HUES64 (cell line): ENCODE measurements around the gene MAP3K6.

Experiments used
- H3K27ac ChIP-seq: 2 replicates; pipeline ENCODE4 v1.7.0; 2013; ENCODE audit warnings: low read depth, low read length, inconsistent platforms
- H3K27me3 ChIP-seq: 2 replicates; pipeline ENCODE4 v1.6.1; 2013; ENCODE audit warnings: mild to moderate bottlenecking, low read length; ENCODE audit not compliant: insufficient read depth
- H3K36me3 ChIP-seq: 2 replicates; pipeline ENCODE4 v1.6.1; 2013; ENCODE audit warnings: mild to moderate bottlenecking, low read length; ENCODE audit not compliant: insufficient read depth
- H3K4me1 ChIP-seq: 2 replicates; pipeline ENCODE4 v1.6.1; 2013; ENCODE audit warnings: mild to moderate bottlenecking, low read length, moderate library complexity; ENCODE audit not compliant: insufficient read depth
- H3K4me3 ChIP-seq: 2 replicates; pipeline ENCODE4 v1.5.1; 2013; ENCODE audit warnings: mild to moderate bottlenecking, low read length, moderate library complexity
- H3K9ac ChIP-seq: 2 replicates; pipeline ENCODE4 v1.6.1; 2013; ENCODE audit warnings: mild to moderate bottlenecking, low read depth, low read length
- H3K9me3 ChIP-seq: 2 replicates; pipeline ENCODE4 v1.6.1; 2013; ENCODE audit warnings: low read depth, low read length; ENCODE audit not compliant: insufficient read depth
- WGBS: fragments of 150-250, 120-280 bp; methylation state at CpG from one replicate; pipeline ENCODE4 v1.1.7; 2013; ENCODE audit warnings: missing lambda C conversion rate; 5-methylcytosine and 5-hydroxymethylcytosine counted together

The MAP3K6 gene

DNA sequence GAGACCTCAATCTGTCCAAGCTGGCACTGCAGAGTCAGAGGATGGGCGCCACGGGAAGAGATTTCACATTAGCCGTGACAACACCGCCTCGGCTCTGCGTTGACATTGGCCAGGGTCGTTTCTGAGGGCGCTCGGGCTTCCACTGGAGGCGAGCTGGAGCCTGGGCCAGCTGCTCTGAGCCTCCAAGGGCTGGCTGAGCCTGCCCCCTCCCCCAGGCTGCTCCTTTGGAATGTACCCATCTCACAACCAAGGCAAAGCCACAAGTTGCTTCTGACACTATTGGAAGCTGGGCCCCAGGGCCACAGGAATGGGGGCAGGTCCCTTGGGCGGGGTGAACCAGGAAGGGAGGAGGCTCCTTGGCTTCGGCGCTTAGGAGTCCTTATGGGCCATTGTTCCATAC is 38.3 kb upstream of the MAP3K6 start:
- Histone ChIP-seq H3K4me1 (peaks cover 36% of the 10 kb centered on the region), H3K36me3 (peaks cover 29% of the 10 kb centered on the region), H3K4me3 (no peak overlapping the region), H3K9me3 (no peaks in the 10 kb centered on the region), H3K27ac (peak overlapping the region; percentile 69), H3K9ac (no peak overlapping the region), H3K27me3 (no peaks in the 10 kb centered on the region)
- WGBS, result 33% methylated on average over 13 of the region's 13 CpGs

DNA sequence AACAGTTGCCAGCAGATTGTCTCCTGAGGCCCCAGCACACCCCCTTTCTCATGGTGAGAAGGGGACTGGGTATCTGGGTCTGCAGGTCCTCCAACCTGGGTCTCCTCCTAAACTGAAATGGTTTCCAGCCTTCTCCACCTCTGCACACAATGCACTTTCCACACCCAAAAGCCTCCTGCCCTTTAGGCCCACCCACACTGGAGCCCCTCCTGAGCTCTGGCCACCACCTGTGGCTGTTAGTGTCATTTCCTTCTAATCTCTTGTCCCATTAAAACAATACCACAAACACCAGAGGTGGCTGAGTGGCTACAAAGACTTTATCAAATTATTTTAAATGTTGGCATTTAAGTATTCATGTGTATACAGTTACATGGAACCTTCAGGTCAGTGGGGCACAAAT is 37.2 kb upstream of the MAP3K6 start:
- Histone ChIP-seq H3K9ac (no peak overlapping the region), H3K9me3 (no peaks in the 10 kb centered on the region), H3K4me1 (peaks cover 39% of the 10 kb centered on the region), H3K27ac (peak overlapping the region; percentile 67), H3K36me3 (peaks cover 21% of the 10 kb centered on the region), H3K27me3 (no peaks in the 10 kb centered on the region), H3K4me3 (no peak overlapping the region)

DNA sequence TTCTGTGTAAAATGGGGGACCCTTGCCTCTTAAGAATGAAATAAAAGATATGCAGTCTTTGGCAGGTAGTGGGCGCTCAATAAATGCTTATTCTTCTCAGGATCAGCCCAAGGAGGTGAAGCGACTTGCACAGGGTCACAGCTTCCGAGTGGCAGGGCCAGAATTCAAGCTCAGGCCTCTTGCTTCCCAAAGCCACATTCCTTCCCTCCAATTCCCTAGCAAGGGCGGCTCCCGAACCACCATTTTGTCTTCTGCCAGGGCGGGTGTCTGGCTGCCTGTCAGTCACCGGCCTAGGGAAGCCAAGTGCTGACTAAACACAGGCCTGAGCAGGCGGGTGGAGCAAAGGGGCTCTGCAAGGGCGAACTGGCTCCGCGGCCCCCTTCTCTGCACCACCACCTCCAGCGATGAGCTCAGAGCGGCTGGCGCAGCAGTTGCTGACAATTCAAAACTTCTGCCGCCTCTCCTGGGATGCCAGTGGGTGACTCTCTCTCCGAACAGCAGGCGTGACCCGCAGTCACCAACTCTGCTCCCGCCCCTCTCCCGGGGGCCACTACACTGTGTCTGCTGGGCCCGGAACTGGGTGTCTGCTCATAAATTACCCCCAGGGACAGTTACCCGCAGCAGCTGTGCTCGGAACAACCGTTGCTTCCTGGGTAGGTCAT is 36.4 kb upstream of the MAP3K6 start:
- peaks cover 44% of the 10 kb centered on the region for H3K4me1 ChIP-seq
- H3K27me3 ChIP-seq, result no peaks in the 10 kb centered on the region
- peaks cover 14% of the 10 kb centered on the region for H3K36me3 ChIP-seq
- 72% methylated on average over 24 of the region's 24 CpGs for WGBS
- H3K9ac ChIP-seq, result no peak overlapping the region
- peak overlapping the region; percentile 67 for H3K27ac ChIP-seq
- H3K4me3 ChIP-seq, result no peak overlapping the region
- no peaks in the 10 kb centered on the region for H3K9me3 ChIP-seq

DNA sequence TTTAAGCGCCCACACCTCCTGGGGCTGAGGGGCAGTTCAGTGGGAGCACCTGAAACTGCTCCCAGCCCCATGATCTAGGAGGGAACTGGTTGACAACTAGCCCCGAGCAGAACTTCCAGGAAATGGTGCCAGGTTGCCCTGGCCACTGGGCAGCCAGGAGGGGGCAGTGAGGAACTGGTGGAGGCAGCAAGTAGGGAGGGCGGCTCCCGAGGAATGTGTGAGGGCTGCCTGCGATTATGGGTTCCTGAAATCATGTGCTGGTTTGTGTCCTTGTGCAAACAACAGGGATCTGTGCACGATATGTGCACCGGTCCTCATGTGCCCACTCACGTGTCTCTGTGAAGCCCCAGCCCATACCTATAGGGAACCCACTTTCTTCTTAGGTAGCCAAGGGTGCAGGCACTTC is 35.6 kb upstream of the MAP3K6 start:
- H3K27me3 ChIP-seq, result no peaks in the 10 kb centered on the region
- peak overlapping the region; percentile 8; the same call in 1 of the 2 replicates for H3K27ac ChIP-seq
- H3K9ac ChIP-seq, result no peak overlapping the region
- peaks cover 49% of the 10 kb centered on the region for H3K4me1 ChIP-seq
- H3K9me3 ChIP-seq, result no peaks in the 10 kb centered on the region
- H3K36me3 ChIP-seq, result peaks cover 6% of the 10 kb centered on the region; the same call in 1 of the 2 replicates
- 78% methylated on average over 8 of the region's 8 CpGs for WGBS
- H3K4me3 ChIP-seq, result no peak overlapping the region

DNA sequence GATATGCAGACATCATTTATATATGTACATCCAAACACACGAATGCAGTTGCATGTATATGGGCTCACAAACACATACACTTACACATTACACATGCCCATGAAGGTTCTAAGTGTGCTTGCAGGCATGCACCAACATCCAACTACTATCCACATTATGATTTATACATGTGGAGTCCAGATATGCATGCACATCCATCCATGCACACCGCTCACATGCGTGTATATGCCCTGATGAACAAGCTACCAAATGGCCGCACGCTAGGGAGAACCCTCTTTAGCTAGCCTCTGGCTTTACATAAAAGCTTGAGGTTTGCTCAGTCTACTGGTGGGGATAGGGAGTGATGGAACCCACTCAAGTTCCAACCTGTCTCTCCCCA is 34.2 kb upstream of the MAP3K6 start:
- Histone ChIP-seq H3K4me3 (no peak overlapping the region), H3K9me3 (no peaks in the 10 kb centered on the region), H3K27me3 (no peaks in the 10 kb centered on the region), H3K27ac (no peak overlapping the region), H3K4me1 (peaks cover 44% of the 10 kb centered on the region), H3K36me3 (no peaks in the 10 kb centered on the region), H3K9ac (no peak overlapping the region)
- 92% methylated on average over 5 of the region's 5 CpGs for WGBS

- H3K9ac ChIP-seq, result no peak overlapping the region
- no peak overlapping the region for H3K27ac ChIP-seq
- no peak overlapping the region for H3K4me3 ChIP-seq
- no peaks in the 10 kb centered on the region for H3K9me3 ChIP-seq
- H3K27me3 ChIP-seq, result no peaks in the 10 kb centered on the region
- peaks cover 41% of the 10 kb centered on the region for H3K4me1 ChIP-seq
- H3K36me3 ChIP-seq, result no peaks in the 10 kb centered on the region
- WGBS, result 64% methylated on average over 13 of the region's 13 CpGs
These were observed 33.6 kb upstream of the MAP3K6 start for GRCh38 chr1:27400082-27400962.

DNA sequence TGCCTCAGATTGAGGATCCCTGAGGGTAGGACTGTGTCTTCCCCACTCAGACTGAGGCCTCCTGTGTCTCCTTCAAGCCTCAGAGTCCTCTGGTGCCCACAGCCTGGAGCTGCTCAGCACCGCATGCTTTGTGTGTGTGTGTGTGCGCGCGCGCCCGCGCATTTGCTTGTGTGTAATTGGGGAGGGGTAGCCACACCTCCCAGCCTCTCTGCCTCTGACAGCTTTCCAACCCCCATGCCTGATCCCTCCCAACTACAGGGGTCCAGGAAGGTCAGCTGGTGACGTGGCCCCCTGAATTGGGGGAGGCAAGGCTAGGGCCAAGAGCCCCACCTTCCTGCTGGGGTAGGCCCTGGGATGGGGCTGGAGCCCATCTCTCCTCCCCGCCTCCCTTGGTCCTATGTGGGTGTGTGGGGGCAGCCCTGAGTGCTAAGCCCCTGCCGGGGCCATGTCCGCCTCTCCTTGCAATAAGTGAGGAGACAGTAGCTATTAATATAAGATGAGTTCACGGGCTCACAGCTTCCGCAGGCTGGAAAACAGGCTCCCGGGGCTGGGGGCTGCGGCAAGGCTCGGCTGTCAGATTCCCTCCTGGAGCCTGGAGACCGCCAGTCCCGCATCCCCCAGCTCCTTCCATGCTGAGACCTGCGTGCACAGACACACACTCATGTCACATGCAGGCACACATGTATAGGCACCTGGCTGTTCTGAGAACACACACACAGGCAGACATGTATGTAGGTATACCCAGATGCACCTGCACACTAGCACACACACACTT is 32.7 kb upstream of the MAP3K6 start:
- H3K27me3 ChIP-seq, result no peaks in the 10 kb centered on the region
- 90% methylated on average over 13 of the region's 19 CpGs for WGBS
- no peaks in the 10 kb centered on the region for H3K36me3 ChIP-seq
- peaks cover 32% of the 10 kb centered on the region for H3K4me1 ChIP-seq
- H3K27ac ChIP-seq, result no peak overlapping the region
- no peaks in the 10 kb centered on the region for H3K9me3 ChIP-seq
- no peak overlapping the region for H3K9ac ChIP-seq
- H3K4me3 ChIP-seq, result no peak overlapping the region

DNA sequence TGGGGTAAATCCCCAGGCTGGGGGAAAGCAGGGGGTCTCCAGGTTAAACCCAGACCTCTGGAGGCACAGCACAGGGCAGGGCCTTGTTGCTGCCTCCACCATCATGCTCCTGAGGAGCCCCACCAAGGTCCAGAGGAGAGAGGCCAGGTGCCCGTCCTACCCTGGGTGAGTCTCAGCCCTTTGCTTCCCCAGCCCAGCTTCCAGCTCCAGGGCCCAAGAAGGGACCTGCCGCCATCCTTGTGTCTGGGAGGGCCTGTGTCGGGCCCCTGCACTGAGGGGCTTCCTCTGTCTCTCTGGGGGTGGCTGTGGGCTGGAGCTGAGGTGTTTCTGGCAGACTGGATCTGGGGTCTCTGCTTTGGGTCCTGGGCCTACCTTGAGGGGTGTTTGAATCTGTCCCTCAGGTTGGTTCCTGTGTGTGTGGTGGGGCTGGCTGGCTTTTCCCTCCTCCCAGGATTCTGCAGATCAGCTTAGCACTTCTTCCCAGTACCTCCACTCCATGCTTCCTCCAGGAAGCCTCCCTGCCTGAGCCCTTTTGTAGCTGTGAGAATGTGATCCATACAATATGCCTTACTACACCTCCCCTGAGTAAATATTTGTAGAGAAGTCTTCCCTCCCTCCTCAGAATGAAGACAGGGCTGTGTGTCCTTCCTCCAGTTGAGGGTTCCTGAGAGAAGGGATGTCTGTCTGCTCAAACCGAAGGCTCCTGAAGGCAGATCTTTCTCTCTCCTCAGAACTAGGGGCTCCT is 31.8 kb upstream of the MAP3K6 start:
- no peak overlapping the region for H3K4me3 ChIP-seq
- H3K36me3 ChIP-seq, result no peaks in the 10 kb centered on the region
- H3K9me3 ChIP-seq, result no peaks in the 10 kb centered on the region
- no peaks in the 10 kb centered on the region for H3K27me3 ChIP-seq
- no peak overlapping the region for H3K9ac ChIP-seq
- WGBS, result 81% methylated on average over 4 of the region's 4 CpGs
- peaks cover 24% of the 10 kb centered on the region for H3K4me1 ChIP-seq
- no peak overlapping the region for H3K27ac ChIP-seq

DNA sequence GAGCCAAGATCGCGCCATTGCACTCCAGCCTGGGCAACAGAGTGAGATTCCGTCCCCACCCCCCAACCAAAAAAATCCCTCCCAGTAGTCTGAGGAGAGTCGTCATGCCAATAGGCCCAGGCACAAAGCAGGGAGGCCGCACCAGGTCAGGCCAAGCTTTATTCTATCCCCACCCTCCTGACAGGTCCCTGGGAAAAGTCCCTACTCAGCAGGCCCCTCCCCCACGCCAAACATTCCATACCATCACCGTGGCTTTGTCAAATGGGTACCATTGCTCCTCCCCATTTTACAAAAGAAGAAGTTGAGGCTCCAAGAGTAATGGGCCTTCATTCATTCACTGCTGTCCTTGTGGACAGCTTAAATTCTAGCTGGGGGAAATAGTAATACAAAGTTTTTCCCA is 31.0 kb upstream of the MAP3K6 start:
- H3K4me1 ChIP-seq, result peaks cover 17% of the 10 kb centered on the region
- no peak overlapping the region for H3K27ac ChIP-seq
- H3K4me3 ChIP-seq, result no peak overlapping the region
- no peaks in the 10 kb centered on the region for H3K9me3 ChIP-seq
- WGBS, result 72% methylated on average over 7 of the region's 7 CpGs
- H3K27me3 ChIP-seq, result no peaks in the 10 kb centered on the region
- H3K36me3 ChIP-seq, result no peaks in the 10 kb centered on the region
- H3K9ac ChIP-seq, result no peak overlapping the region

- Histone ChIP-seq H3K36me3 (no peaks in the 10 kb centered on the region), H3K9me3 (no peaks in the 10 kb centered on the region), H3K4me1 (peaks cover 13% of the 10 kb centered on the region), H3K27ac (no peak overlapping the region), H3K27me3 (no peaks in the 10 kb centered on the region), H3K4me3 (no peak overlapping the region), H3K9ac (no peak overlapping the region)
- WGBS, result 93% methylated on average over 3 of the region's 3 CpGs
These were observed 30.3 kb upstream of the MAP3K6 start for GRCh38 chr1:27397110-27397509.
